ENCODE data around the gene ITGA7. TPM values are rescaled to one million over a fixed set of nuclear protein-coding genes. Genes with fewer than 3 reads are reported as not detected.

ITGA7 gene
- total and polyA plus RNA-seq, 2 of the 8 experiments (the other 6 are each of a cell fraction or from before 2014, with no cell fraction given) = 57.6 to 86.1 TPM

- Histone ChIP-seq H2AFZ (ENCODE audit: low read length) (no peak overlapping the region), H3K56ac (replicated peaks; ENCODE audit: insufficient read length, low read depth, low read length) (no peak overlapping the region), H4K20me1 (replicated peaks in 1 of 2; ENCODE audit: control insufficient read depth in 1 of 2, insufficient read depth in 2 of 2, low read length in 2 of 2) (peaks cover 0 to 2% of the 10 kb centered on the region in 2 experiments), H3K9me3 (ENCODE audit: insufficient read depth in 2 of 2, low read depth in 1 of 2, low read length in 1 of 2) (no peaks in the 10 kb centered on the region), H3K14ac (ENCODE audit: insufficient read length) (no peak overlapping the region), H4K91ac (replicated peaks; ENCODE audit: insufficient read length, low read length) (no peak overlapping the region), H3K79me1 (ENCODE audit: low read depth, low read length) (no peaks in the 10 kb centered on the region), H3K27me3 (replicated peaks in 1 of 4; ENCODE audit: control insufficient read depth in 3 of 4, extremely low read depth in 1 of 4, insufficient read depth in 3 of 4, low read length in 3 of 4) (no peaks in the 10 kb centered on the region), H2BK12ac (ENCODE audit: low read depth, low read length) (no peak overlapping the region), H2BK5ac (ENCODE audit: low read depth, low read length) (no peak overlapping the region), H3K23me2 (ENCODE audit: low read depth, low read length) (no peaks in the 10 kb centered on the region), H3K27ac (ENCODE audit: low read depth, low read length) (no peak overlapping the region), H2BK120ac (replicated peaks; ENCODE audit: low read depth, low read length) (no peak overlapping the region), H3K4me3 (ENCODE audit: extremely low read depth in 1 of 4, insufficient read depth in 2 of 4, low read depth in 3 of 4, low read length in 4 of 4) (no peak overlapping the region), H3K23ac (ENCODE audit: insufficient read length) (no peak overlapping the region), H4K5ac (ENCODE audit: insufficient read length, low read depth, low read length) (no peak overlapping the region), H3K9ac (replicated peaks in 1 of 4; ENCODE audit: extremely low read depth in 1 of 4, low read depth in 3 of 4, low read length in 3 of 4) (no peak overlapping the region), H4K8ac (ENCODE audit: extremely low read depth, insufficient read depth, low read length) (no peak overlapping the region), H3K4ac (replicated peaks; ENCODE audit: insufficient read length, low read depth, low read length) (no peak overlapping the region), H2BK15ac (ENCODE audit: low read length) (no peak overlapping the region), H2BK20ac (ENCODE audit: low read length) (no peak overlapping the region), H3K4me2 (ENCODE audit: insufficient read depth in 1 of 2, low read depth in 2 of 2, low read length in 2 of 2) (no peak overlapping the region), H3K4me1 (replicated peaks in 1 of 4; ENCODE audit: control insufficient read depth in 3 of 4, insufficient read depth in 4 of 4, low read length in 3 of 4) (no peaks in the 10 kb centered on the region), H3K18ac (ENCODE audit: extremely low read depth, low read length) (no peak overlapping the region), H3K36me3 (ENCODE audit: control insufficient read depth in 2 of 4, insufficient read depth in 4 of 4, low read length in 3 of 4) (peaks cover 0 to 28% (median 8%) of the 10 kb centered on the region in 4 experiments; a peak in 5 of 8 replicates), H3K79me2 (ENCODE audit: control insufficient read depth in 1 of 2, insufficient read depth in 2 of 2, low read length in 2 of 2) (no peaks in the 10 kb centered on the region), H2AK5ac (ENCODE audit: low read depth, low read length) (no peak overlapping the region)
- CTCF ChIA-PET (ENCODE audit: partially characterized antibody) = interaction anchor here (0.5 to 4.1 kb wide), 4 partner anchors 12 to 287 kb away, joined by 4 to 20 read pairs (median 6); partner anchors contain the start of gene ITGA7
- FAIRE-seq (no peak), DNase-seq (ENCODE audit: low read depth in 1 of 2, low spot score in 2 of 2) (no peak)
- POLR2A ChIA-PET (ENCODE audit: partially characterized antibody) = interaction anchor here (0.8 kb wide), 1 partner anchor 287 kb away, joined by 3 read pairs; no protein-coding TSS in a partner anchor
- TF ChIP-seq POU5F1 (IDR thresholded peaks at IDR 0.05; ENCODE audit: low read depth, low read length) (no peak), HDAC2 (IDR thresholded peaks at IDR 0.05; ENCODE audit: borderline replicate concordance in 1 of 2, low read depth in 2 of 2, low read length in 2 of 2) (no peak), CBX8 (IDR thresholded peaks at IDR 0.05; ENCODE audit: borderline replicate concordance, low read depth, low read length) (no peak), TEAD4 (IDR thresholded peaks at IDR 0.05; ENCODE audit: low read depth, low read length) (no peak), GTF2F1 (IDR thresholded peaks at IDR 0.05; ENCODE audit: borderline replicate concordance, low read depth, low read length) (no peak), POLR2A (IDR thresholded peaks at IDR 0.05; ENCODE audit: control extremely low read depth in 1 of 2, low read depth in 2 of 2, low read length in 2 of 2) (no peak), ATF2 (IDR thresholded peaks at IDR 0.05; ENCODE audit: low read length) (no peak), RAD21 (IDR thresholded peaks at IDR 0.05 in 1 of 2, conservative IDR thresholded peaks at IDR 0.05 in 1 of 2; ENCODE audit: low read depth in 2 of 2, low read length in 2 of 2) (no peak), TAF7 (optimal IDR thresholded peaks at IDR 0.05; ENCODE audit: borderline replicate concordance, low read depth, low read length) (no peak), KDM4A (IDR thresholded peaks at IDR 0.05; ENCODE audit: low read depth, low read length, severe bottlenecking) (no peak), BACH1 (IDR thresholded peaks at IDR 0.05; ENCODE audit: low read length) (no peak)
- TF ChIP-seq, protein P1, sequence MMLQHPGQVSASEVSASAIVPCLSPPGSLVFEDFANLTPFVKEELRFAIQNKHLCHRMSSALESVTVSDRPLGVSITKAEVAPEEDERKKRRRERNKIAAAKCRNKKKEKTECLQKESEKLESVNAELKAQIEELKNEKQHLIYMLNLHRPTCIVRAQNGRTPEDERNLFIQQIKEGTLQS (IDR thresholded peaks at IDR 0.05; ENCODE audit: insufficient read depth, low read depth, low read length) = no peak
These were observed 20.0 kb downstream of the ITGA7 start for GRCh38 chr12:55687746-55688145.
